H1 (cell line): ENCODE measurements around the gene LHPP. TPM values are rescaled to one million over a fixed set of nuclear protein-coding genes. Genes with fewer than 3 reads are reported as not detected.

Experiments used
- ASH2L ChIP-seq: fragments of 200-600, 300-600 bp; sonication (generic); IDR thresholded peaks from one replicate; pipeline ENCODE4 v1.7.1; 2017; ENCODE audit warnings: low read length
- ATF3 ChIP-seq: IDR thresholded peaks from 2 replicates; pipeline ENCODE4 v1.6.1; 2011; ENCODE audit warnings: low read depth, mild to moderate bottlenecking, low read length; ENCODE audit not compliant: insufficient read depth
- BACH1 ChIP-seq: IDR thresholded peaks from 2 replicates; pipeline ENCODE4 v1.6.1; 2012; ENCODE audit warnings: low read length, improper control_type of control experiment
- CHD1 ChIP-seq: IDR thresholded peaks from 2 replicates; pipeline ENCODE4 v1.6.1; 2012; ENCODE audit warnings: low read depth, low read length, improper control_type of control experiment
- CHD2 ChIP-seq: IDR thresholded peaks from 2 replicates; pipeline ENCODE4 v1.6.1; 2012; ENCODE audit warnings: low read length, improper control_type of control experiment
- CTBP2 ChIP-seq: IDR thresholded peaks from 2 replicates; pipeline ENCODE4 v1.7.0; 2011; ENCODE audit warnings: borderline replicate concordance, mild to moderate bottlenecking, moderate library complexity, mixed read lengths, low read length; ENCODE audit not compliant: insufficient read depth, insufficient read length
- EGR1 ChIP-seq: IDR thresholded peaks from 2 replicates; pipeline ENCODE4 v1.6.1; 2011; ENCODE audit warnings: low read depth, low read length, borderline replicate concordance
- HDAC2 ChIP-seq, 2 experiments: fragments of 300-600 bp in 1 of 2; sonication (generic) in 1 of 2; IDR thresholded peaks; 2 replicates each; pipeline ENCODE4 v1.6.1; 2011 to 2012; ENCODE audit warnings: low read depth in 2 of 2, low read length in 2 of 2, mild to moderate bottlenecking in 2 of 2, moderate library complexity in 2 of 2, borderline replicate concordance in 1 of 2, inconsistent platforms in 1 of 2
- MAFK ChIP-seq: IDR thresholded peaks from 2 replicates; pipeline ENCODE4 v1.6.1; 2012; ENCODE audit warnings: low read depth, mild to moderate bottlenecking, improper control_type of control experiment, low read length
- NANOG ChIP-seq: IDR thresholded peaks from 2 replicates; pipeline ENCODE4 v1.6.1; 2011; ENCODE audit warnings: low read length, low read depth, mild to moderate bottlenecking, inconsistent platforms; ENCODE audit not compliant: insufficient read depth, poor library complexity, severe bottlenecking
- POLR2A ChIP-seq, 2 experiments: IDR thresholded peaks; 1 replicate in 1 of 2; 2 replicates in 1 of 2; pipeline ENCODE4 v1.6.1; 2011; ENCODE audit warnings: low read depth in 2 of 2, low read length in 2 of 2, mild to moderate bottlenecking in 2 of 2; ENCODE audit errors: control extremely low read depth in 1 of 2
- RAD21 ChIP-seq, 2 experiments: IDR thresholded peaks in 1 of 2; conservative IDR thresholded peaks in 1 of 2; 2 replicates each; pipeline ENCODE4 v1.6.1; 2011; ENCODE audit warnings: low read depth in 2 of 2, low read length in 2 of 2, improper control_type of control experiment in 1 of 2, inconsistent platforms in 1 of 2, mild to moderate bottlenecking in 1 of 2, moderate library complexity in 1 of 2
- RBBP5 ChIP-seq: IDR thresholded peaks from 2 replicates; pipeline ENCODE4 v1.7.1; 2012; ENCODE audit warnings: low read depth, mild to moderate bottlenecking, inconsistent platforms, low read length, moderate library complexity, borderline replicate concordance
- RNF2 ChIP-seq: fragments of 200-900, 300-1000 bp; sonication (generic); IDR thresholded peaks from 2 replicates; pipeline ENCODE4 v1.7.1; 2016; ENCODE audit warnings: borderline replicate concordance, low read depth, mild to moderate bottlenecking, antibody characterized with exemption, low read length; ENCODE audit not compliant: poor library complexity, severe bottlenecking; ENCODE audit errors: missing control alignments
- SP1 ChIP-seq: IDR thresholded peaks from 2 replicates; pipeline ENCODE4 v1.6.1; 2011; ENCODE audit warnings: low read depth, low read length
- SP4 ChIP-seq: IDR thresholded peaks from 2 replicates; pipeline ENCODE4 v1.6.1; 2012; ENCODE audit warnings: low read length, inconsistent platforms
- SRF ChIP-seq: IDR thresholded peaks from 2 replicates; pipeline ENCODE4 v1.6.1; 2011; ENCODE audit warnings: mild to moderate bottlenecking, low read depth, low read length, moderate library complexity
- SUZ12 ChIP-seq: fragments of 200-600 bp; sonication (generic); IDR thresholded peaks from 2 replicates; pipeline ENCODE4 v1.6.1; 2012; ENCODE audit warnings: mild to moderate bottlenecking, inconsistent platforms, low read length, moderate library complexity, mixed read lengths
- polyA plus RNA-seq, 7 experiments: library from polyadenylated mRNA; depleted of rRNA in 3 of 7; stranded (reverse) in 5 of 7; unstranded in 2 of 7; fragments of >200 nt in 5 of 7; fragments of 200-250 nt in 2 of 7; gene quantifications; 1 replicate in 5 of 7; 2 replicates in 1 of 7; 4 replicates in 1 of 7; pipeline versions ENCODE4 v1.2.1 to v1.2.3, GENCODE V29; 2011 to 2013; ENCODE audit warnings: missing spikeins in 2 of 7, mixed read lengths in 2 of 7
- total RNA-seq: library from RNA; stranded (reverse); fragmentation: NEBNext Ultra II Directional; extraction: Animal tissue kit (Norgen Biotek cat#: 25700); gene quantifications from 2 replicates; pipeline ENCODE4 v1.2.1, GENCODE V29; 2021
- TF ChIP-seq, protein P1 (sequence below): IDR thresholded peaks from 2 replicates; pipeline ENCODE4 v1.6.1; 2012; ENCODE audit warnings: inconsistent platforms
- TF ChIP-seq, protein P2 (sequence below): IDR thresholded peaks from 2 replicates; pipeline ENCODE4 v1.6.1; 2012; ENCODE audit warnings: inconsistent platforms
- TF ChIP-seq, protein P3 (sequence below): IDR thresholded peaks from 2 replicates; pipeline ENCODE4 v1.6.1; 2011; ENCODE audit warnings: low read length, improper control_type of control experiment

LHPP gene
- total and polyA plus RNA-seq, 2 of the 8 experiments (the other 6 are each of a cell fraction or from before 2014, with no cell fraction given): 26.0 to 45.0 TPM

DNA sequence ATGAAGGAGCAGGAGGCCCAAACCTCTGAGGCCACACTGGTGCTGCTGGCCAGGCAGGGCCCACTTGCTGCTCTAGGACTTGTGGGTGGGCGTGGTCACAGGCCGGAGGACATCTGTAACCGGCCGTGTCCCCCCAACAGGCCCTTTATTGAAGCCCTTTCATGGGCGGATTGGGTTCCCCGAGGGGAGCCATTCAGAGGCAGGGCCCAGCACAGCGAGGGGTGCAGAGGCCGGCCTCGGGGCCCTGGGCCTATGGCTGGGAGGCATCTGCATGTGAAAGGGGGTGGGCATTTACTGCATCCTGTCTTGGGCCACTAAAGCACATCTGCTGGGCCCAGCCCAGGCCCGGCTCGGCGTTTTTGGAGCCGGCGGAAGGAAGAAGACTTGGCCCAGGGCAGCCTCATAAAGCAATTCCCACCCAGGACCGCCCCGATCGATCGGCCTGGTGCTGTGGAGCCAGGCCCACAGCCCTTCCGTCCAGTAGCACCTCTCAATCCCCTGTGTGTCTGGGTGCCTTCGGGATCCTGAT lies 8.4 kb downstream of the LHPP start (continued):
- TF ChIP-seq RAD21 (IDR thresholded peaks at IDR 0.05 in 1 of 2, conservative IDR thresholded peaks at IDR 0.05 in 1 of 2; ENCODE audit: low read depth in 2 of 2, low read length in 2 of 2) (peak in 1 of 2 experiments; percentile 17; a peak in 1 of 4 replicates), NANOG (peak; percentile 95), MAFK (no peak), CTBP2 (peak; percentile 97), SP4 (peak; percentile 75), EGR1 (peak; percentile 63; the same call in 1 of the 2 replicates), ATF3 (no peak), RNF2 (no peak), CHD1 (no peak), SP1 (peak; percentile 74; the same call in 1 of the 2 replicates), BACH1 (peak; percentile 50; the same call in 1 of the 2 replicates), HDAC2 (IDR thresholded peaks at IDR 0.05; ENCODE audit: borderline replicate concordance in 1 of 2, low read depth in 2 of 2, low read length in 2 of 2) (peak; percentile 89 to 98; a peak in 3 of 4 replicates), SRF (0 out of 2 replicates have a peak, but pooled peaks have one; percentile 11), ASH2L (no peak), SUZ12 (no peak), CHD2 (no peak), RBBP5 (0 out of 2 replicates have a peak, but pooled peaks have one; percentile 40), POLR2A (IDR thresholded peaks at IDR 0.05; ENCODE audit: control extremely low read depth in 1 of 2, low read depth in 2 of 2, low read length in 2 of 2) (peak in 1 of 2 experiments; percentile 54; a peak in 2 of 3 replicates)
- TF ChIP-seq, protein P1, sequence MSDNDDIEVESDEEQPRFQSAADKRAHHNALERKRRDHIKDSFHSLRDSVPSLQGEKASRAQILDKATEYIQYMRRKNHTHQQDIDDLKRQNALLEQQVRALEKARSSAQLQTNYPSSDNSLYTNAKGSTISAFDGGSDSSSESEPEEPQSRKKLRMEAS: peak; percentile 74; the same call in 1 of the 2 replicates
- TF ChIP-seq, protein P2, sequence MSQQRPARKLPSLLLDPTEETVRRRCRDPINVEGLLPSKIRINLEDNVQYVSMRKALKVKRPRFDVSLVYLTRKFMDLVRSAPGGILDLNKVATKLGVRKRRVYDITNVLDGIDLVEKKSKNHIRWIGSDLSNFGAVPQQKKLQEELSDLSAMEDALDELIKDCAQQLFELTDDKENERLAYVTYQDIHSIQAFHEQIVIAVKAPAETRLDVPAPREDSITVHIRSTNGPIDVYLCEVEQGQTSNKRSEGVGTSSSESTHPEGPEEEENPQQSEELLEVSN: no peak; the same call in 1 of the 2 replicates
- TF ChIP-seq, protein P3, sequence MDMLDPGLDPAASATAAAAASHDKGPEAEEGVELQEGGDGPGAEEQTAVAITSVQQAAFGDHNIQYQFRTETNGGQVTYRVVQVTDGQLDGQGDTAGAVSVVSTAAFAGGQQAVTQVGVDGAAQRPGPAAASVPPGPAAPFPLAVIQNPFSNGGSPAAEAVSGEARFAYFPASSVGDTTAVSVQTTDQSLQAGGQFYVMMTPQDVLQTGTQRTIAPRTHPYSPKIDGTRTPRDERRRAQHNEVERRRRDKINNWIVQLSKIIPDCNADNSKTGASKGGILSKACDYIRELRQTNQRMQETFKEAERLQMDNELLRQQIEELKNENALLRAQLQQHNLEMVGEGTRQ: no peak
